ENCODE results near the gene PNPT1. TPM values are rescaled to one million over a fixed set of nuclear protein-coding genes. Genes with fewer than 3 reads are reported as not detected.

Gene PNPT1
- total and polyA plus RNA-seq, 2 of the 13 experiments (the other 11 are each of a cell fraction or from before 2014, with no cell fraction given), result 23.4 to 61.0 TPM

DNA sequence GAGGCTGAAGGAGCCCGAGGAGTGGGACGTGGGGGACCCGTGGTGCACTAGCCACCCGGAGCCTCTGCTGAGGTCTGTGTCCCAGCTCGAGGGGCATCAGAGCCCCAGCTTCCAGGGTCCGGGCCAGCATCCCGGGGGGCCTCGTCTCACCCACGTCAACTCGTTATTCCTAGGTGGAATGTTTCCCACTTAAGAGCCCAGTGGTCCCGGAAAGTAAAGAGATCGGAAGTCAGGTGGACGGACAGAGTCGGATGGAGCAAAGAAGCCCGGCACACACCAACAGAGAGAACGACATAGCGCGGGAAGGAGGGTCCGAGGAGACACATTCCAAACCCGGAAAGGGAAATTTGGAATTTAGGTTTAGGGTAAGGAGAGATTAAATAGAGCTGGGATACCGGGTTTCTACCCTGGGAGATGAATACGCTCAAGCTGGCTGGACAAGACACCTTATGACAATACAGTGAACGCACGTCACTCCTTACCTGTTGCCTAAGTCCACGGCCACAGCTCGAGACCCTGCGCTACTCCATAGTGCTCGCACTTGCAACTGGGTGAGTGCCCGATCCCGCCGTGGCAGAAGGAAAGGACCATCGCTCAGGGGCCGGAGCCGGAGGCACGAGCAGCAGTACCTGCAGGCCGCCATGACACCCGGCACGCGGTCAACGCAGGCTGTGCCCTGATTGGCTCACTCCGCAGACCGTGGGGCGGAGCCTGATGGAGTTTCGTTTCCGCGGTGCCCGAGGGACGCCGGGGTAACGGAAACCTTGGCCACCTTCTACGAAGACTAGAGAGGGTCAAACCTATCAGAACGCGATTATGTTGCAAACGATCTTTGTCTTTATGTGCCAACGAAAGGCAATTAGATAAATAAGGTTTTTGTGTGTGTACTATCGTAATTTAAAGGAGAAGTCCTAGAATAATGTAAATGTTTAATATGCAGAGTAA is at the start of gene PNPT1 (continued):
- TF ChIP-seq, protein P1, sequence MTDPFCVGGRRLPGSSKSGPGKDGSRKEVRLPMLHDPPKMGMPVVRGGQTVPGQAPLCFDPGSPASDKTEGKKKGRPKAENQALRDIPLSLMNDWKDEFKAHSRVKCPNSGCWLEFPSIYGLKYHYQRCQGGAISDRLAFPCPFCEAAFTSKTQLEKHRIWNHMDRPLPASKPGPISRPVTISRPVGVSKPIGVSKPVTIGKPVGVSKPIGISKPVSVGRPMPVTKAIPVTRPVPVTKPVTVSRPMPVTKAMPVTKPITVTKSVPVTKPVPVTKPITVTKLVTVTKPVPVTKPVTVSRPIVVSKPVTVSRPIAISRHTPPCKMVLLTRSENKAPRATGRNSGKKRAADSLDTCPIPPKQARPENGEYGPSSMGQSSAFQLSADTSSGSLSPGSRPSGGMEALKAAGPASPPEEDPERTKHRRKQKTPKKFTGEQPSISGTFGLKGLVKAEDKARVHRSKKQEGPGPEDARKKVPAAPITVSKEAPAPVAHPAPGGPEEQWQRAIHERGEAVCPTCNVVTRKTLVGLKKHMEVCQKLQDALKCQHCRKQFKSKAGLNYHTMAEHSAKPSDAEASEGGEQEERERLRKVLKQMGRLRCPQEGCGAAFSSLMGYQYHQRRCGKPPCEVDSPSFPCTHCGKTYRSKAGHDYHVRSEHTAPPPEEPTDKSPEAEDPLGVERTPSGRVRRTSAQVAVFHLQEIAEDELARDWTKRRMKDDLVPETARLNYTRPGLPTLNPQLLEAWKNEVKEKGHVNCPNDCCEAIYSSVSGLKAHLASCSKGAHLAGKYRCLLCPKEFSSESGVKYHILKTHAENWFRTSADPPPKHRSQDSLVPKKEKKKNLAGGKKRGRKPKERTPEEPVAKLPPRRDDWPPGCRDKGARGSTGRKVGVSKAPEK (CRISPR knock-in tag; IDR thresholded peaks at IDR 0.05; ENCODE audit: borderline replicate concordance), result no peak
- TF ChIP-seq ZIK1 (CRISPR knock-in tag; IDR thresholded peaks at IDR 0.05; ENCODE audit: borderline replicate concordance, low read depth) (peak; percentile 77; the same call in 1 of the 2 replicates), ZNF891 (CRISPR knock-in tag; IDR thresholded peaks at IDR 0.05) (peak; percentile 78; the same call in 1 of the 2 replicates), CCDC6 (CRISPR knock-in tag; IDR thresholded peaks at IDR 0.05) (peak; percentile 98), ZNF180 (CRISPR knock-in tag; IDR thresholded peaks at IDR 0.05; ENCODE audit: borderline replicate concordance, low read depth) (no peak), ZMYM3 (CRISPR knock-in tag; IDR thresholded peaks at IDR 0.05) (peak; percentile 71; the same call in 1 of the 2 replicates), ZNF530 (CRISPR knock-in tag; IDR thresholded peaks at IDR 0.05; ENCODE audit: low read depth) (no peak), BORCS8-MEF2B (CRISPR knock-in tag; IDR thresholded peaks at IDR 0.05) (peak; percentile 96), ZNF644 (CRISPR knock-in tag; IDR thresholded peaks at IDR 0.05; ENCODE audit: low read depth) (peak; percentile 65; the same call in 1 of the 2 replicates), ZNF550 (CRISPR knock-in tag; IDR thresholded peaks at IDR 0.05; ENCODE audit: borderline replicate concordance) (no peak), ZNF607 (CRISPR knock-in tag; IDR thresholded peaks at IDR 0.05; ENCODE audit: borderline replicate concordance) (peak; percentile 91; the same call in 1 of the 2 replicates), PAF1 (CRISPR knock-in tag; IDR thresholded peaks at IDR 0.05) (no peak), ZNF616 (CRISPR knock-in tag; IDR thresholded peaks at IDR 0.05; ENCODE audit: low read depth) (peak; percentile 81; the same call in 1 of the 2 replicates), POGZ (CRISPR knock-in tag; IDR thresholded peaks at IDR 0.05) (peak; percentile 97), GLI4 (CRISPR knock-in tag; IDR thresholded peaks at IDR 0.05; ENCODE audit: borderline replicate concordance) (0 out of 2 replicates have a peak, but pooled peaks have one; percentile 73), DMAP1 (CRISPR knock-in tag; IDR thresholded peaks at IDR 0.05) (peak; percentile 97)
- TF ChIP-seq, protein P2, sequence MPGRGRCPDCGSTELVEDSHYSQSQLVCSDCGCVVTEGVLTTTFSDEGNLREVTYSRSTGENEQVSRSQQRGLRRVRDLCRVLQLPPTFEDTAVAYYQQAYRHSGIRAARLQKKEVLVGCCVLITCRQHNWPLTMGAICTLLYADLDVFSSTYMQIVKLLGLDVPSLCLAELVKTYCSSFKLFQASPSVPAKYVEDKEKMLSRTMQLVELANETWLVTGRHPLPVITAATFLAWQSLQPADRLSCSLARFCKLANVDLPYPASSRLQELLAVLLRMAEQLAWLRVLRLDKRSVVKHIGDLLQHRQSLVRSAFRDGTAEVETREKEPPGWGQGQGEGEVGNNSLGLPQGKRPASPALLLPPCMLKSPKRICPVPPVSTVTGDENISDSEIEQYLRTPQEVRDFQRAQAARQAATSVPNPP (CRISPR knock-in tag; IDR thresholded peaks at IDR 0.05), result peak; percentile 89; the same call in 1 of the 2 replicates
- TF ChIP-seq, protein P3, sequence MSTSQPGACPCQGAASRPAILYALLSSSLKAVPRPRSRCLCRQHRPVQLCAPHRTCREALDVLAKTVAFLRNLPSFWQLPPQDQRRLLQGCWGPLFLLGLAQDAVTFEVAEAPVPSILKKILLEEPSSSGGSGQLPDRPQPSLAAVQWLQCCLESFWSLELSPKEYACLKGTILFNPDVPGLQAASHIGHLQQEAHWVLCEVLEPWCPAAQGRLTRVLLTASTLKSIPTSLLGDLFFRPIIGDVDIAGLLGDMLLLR (CRISPR knock-in tag; IDR thresholded peaks at IDR 0.05), result peak; percentile 99
- TF ChIP-seq, protein P4, sequence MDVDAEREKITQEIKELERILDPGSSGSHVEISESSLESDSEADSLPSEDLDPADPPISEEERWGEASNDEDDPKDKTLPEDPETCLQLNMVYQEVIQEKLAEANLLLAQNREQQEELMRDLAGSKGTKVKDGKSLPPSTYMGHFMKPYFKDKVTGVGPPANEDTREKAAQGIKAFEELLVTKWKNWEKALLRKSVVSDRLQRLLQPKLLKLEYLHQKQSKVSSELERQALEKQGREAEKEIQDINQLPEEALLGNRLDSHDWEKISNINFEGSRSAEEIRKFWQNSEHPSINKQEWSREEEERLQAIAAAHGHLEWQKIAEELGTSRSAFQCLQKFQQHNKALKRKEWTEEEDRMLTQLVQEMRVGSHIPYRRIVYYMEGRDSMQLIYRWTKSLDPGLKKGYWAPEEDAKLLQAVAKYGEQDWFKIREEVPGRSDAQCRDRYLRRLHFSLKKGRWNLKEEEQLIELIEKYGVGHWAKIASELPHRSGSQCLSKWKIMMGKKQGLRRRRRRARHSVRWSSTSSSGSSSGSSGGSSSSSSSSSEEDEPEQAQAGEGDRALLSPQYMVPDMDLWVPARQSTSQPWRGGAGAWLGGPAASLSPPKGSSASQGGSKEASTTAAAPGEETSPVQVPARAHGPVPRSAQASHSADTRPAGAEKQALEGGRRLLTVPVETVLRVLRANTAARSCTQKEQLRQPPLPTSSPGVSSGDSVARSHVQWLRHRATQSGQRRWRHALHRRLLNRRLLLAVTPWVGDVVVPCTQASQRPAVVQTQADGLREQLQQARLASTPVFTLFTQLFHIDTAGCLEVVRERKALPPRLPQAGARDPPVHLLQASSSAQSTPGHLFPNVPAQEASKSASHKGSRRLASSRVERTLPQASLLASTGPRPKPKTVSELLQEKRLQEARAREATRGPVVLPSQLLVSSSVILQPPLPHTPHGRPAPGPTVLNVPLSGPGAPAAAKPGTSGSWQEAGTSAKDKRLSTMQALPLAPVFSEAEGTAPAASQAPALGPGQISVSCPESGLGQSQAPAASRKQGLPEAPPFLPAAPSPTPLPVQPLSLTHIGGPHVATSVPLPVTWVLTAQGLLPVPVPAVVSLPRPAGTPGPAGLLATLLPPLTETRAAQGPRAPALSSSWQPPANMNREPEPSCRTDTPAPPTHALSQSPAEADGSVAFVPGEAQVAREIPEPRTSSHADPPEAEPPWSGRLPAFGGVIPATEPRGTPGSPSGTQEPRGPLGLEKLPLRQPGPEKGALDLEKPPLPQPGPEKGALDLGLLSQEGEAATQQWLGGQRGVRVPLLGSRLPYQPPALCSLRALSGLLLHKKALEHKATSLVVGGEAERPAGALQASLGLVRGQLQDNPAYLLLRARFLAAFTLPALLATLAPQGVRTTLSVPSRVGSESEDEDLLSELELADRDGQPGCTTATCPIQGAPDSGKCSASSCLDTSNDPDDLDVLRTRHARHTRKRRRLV (CRISPR knock-in tag; IDR thresholded peaks at IDR 0.05), result peak; percentile 93
